Measurements from ENCODE around the gene KIF26B. TPM values are rescaled to one million over a fixed set of nuclear protein-coding genes. Genes with fewer than 3 reads are reported as not detected.

The KIF26B gene
- total and polyA plus RNA-seq, 2 experiments from 2014 or later, result 2.5 to 8.0 TPM

- H3K4me3 ChIP-seq, result no peak overlapping the region
- H3K4me1 ChIP-seq (ENCODE audit: insufficient read depth), result peaks cover 9% of the 10 kb centered on the region
- DNase-seq, result no peak
- no peaks in the 10 kb centered on the region for H3K9me3 ChIP-seq (ENCODE audit: low read depth)
- no peaks in the 10 kb centered on the region for H3K27me3 ChIP-seq (replicated peaks; ENCODE audit: insufficient read depth)
- H3K27ac ChIP-seq, result no peak overlapping the region
- in situ Hi-C loops (cut with MboI), result no loop called here
- no peaks in the 10 kb centered on the region for H3K9me2 ChIP-seq (ENCODE audit: insufficient read depth)
- H3K36me3 ChIP-seq (ENCODE audit: low read depth), result no peaks in the 10 kb centered on the region
- 73 to 81% methylated on average over 5 of the region's 5 CpGs for WGBS, 2 experiments (ENCODE audit: low coverage in 1 of 2, low lambda C conversion rate in 2 of 2, missing lambda C conversion rate in 2 of 2)
- H3K4me2 ChIP-seq (ENCODE audit: unreplicated experiment), result no peak overlapping the region
- peaks cover 6% of the 10 kb centered on the region for H3F3A ChIP-seq (ENCODE audit: insufficient read depth)
- no peak overlapping the region for H3K9ac ChIP-seq
- H4K20me1 ChIP-seq (ENCODE audit: insufficient read depth), result no peaks in the 10 kb centered on the region
- no peaks in the 10 kb centered on the region for H3K79me2 ChIP-seq (ENCODE audit: insufficient read depth)
- no peak overlapping the region for H2AFZ ChIP-seq
- TF ChIP-seq EZH2phosphoT487 (IDR thresholded peaks at IDR 0.05; ENCODE audit: insufficient read depth, low read depth) (no peak), EZH2 (IDR thresholded peaks at IDR 0.05; ENCODE audit: insufficient read depth, poor library complexity, severe bottlenecking) (no peak)
Measured at GRCh38 chr1:245678860-245679411, 524.2 kb downstream of the KIF26B start.

GRCh38 chr1:245679821-245680780, 525.3 kb downstream of the KIF26B start:
- no peak for DNase-seq
- TF ChIP-seq EZH2phosphoT487 (IDR thresholded peaks at IDR 0.05; ENCODE audit: insufficient read depth, low read depth) (no peak), EZH2 (IDR thresholded peaks at IDR 0.05; ENCODE audit: insufficient read depth, poor library complexity, severe bottlenecking) (no peak)
- no peaks in the 10 kb centered on the region for H3K9me2 ChIP-seq (ENCODE audit: insufficient read depth)
- peaks cover 5% of the 10 kb centered on the region; the same call in 1 of the 2 replicates for H3K4me1 ChIP-seq (ENCODE audit: insufficient read depth)
- H3K27me3 ChIP-seq (replicated peaks; ENCODE audit: insufficient read depth), result no peaks in the 10 kb centered on the region
- H3K79me2 ChIP-seq (ENCODE audit: insufficient read depth), result no peaks in the 10 kb centered on the region
- H3K36me3 ChIP-seq (ENCODE audit: low read depth), result no peaks in the 10 kb centered on the region
- no peaks in the 10 kb centered on the region for H4K20me1 ChIP-seq (ENCODE audit: insufficient read depth)
- H3K4me3 ChIP-seq, result no peak overlapping the region
- H2AFZ ChIP-seq, result no peak overlapping the region
- in situ Hi-C loops (cut with MboI), result no loop called here
- 82 to 83% methylated on average over 23 to 24 of the region's 24 CpGs for WGBS, 2 experiments (ENCODE audit: low coverage in 1 of 2, low lambda C conversion rate in 2 of 2, missing lambda C conversion rate in 2 of 2)
- H3K27ac ChIP-seq, result no peak overlapping the region
- H3K4me2 ChIP-seq (ENCODE audit: unreplicated experiment), result no peak overlapping the region
- no peak overlapping the region for H3K9ac ChIP-seq
- no peaks in the 10 kb centered on the region for H3K9me3 ChIP-seq (ENCODE audit: low read depth)
- peaks cover 9% of the 10 kb centered on the region; the same call in 1 of the 2 replicates for H3F3A ChIP-seq (ENCODE audit: insufficient read depth)

- Histone ChIP-seq H3F3A (ENCODE audit: insufficient read depth) (peaks cover 9% of the 10 kb centered on the region; the same call in 1 of the 2 replicates), H3K4me3 (no peak overlapping the region), H3K27ac (no peak overlapping the region), H3K79me2 (ENCODE audit: insufficient read depth) (no peaks in the 10 kb centered on the region), H4K20me1 (ENCODE audit: insufficient read depth) (no peaks in the 10 kb centered on the region), H3K4me2 (ENCODE audit: unreplicated experiment) (no peak overlapping the region), H3K9me3 (ENCODE audit: low read depth) (no peaks in the 10 kb centered on the region), H3K27me3 (replicated peaks; ENCODE audit: insufficient read depth) (no peaks in the 10 kb centered on the region), H3K9ac (no peak overlapping the region), H3K9me2 (ENCODE audit: insufficient read depth) (no peaks in the 10 kb centered on the region), H3K36me3 (ENCODE audit: low read depth) (no peaks in the 10 kb centered on the region), H3K4me1 (ENCODE audit: insufficient read depth) (no peaks in the 10 kb centered on the region), H2AFZ (no peak overlapping the region)
- in situ Hi-C loops (cut with MboI), result no loop called here
- 52 to 55% methylated on average over 21 of the region's 21 CpGs for WGBS, 2 experiments (ENCODE audit: low coverage in 1 of 2, low lambda C conversion rate in 2 of 2, missing lambda C conversion rate in 2 of 2)
- TF ChIP-seq EZH2 (IDR thresholded peaks at IDR 0.05; ENCODE audit: insufficient read depth, poor library complexity, severe bottlenecking) (no peak), EZH2phosphoT487 (IDR thresholded peaks at IDR 0.05; ENCODE audit: insufficient read depth, low read depth) (no peak)
- DNase-seq, result peak; percentile 51
Measured at GRCh38 chr1:245682638-245683628, 528.1 kb downstream of the KIF26B start.

- Histone ChIP-seq H3K4me2 (ENCODE audit: unreplicated experiment) (no peak overlapping the region), H3K27ac (no peak overlapping the region), H3K36me3 (ENCODE audit: low read depth) (no peaks in the 10 kb centered on the region), H3K79me2 (ENCODE audit: insufficient read depth) (no peaks in the 10 kb centered on the region), H3K9ac (no peak overlapping the region), H2AFZ (no peak overlapping the region), H3K9me2 (ENCODE audit: insufficient read depth) (no peaks in the 10 kb centered on the region), H3K4me1 (ENCODE audit: insufficient read depth) (no peaks in the 10 kb centered on the region), H3K9me3 (ENCODE audit: low read depth) (no peaks in the 10 kb centered on the region), H3K27me3 (replicated peaks; ENCODE audit: insufficient read depth) (no peaks in the 10 kb centered on the region), H4K20me1 (ENCODE audit: insufficient read depth) (no peaks in the 10 kb centered on the region), H3F3A (ENCODE audit: insufficient read depth) (peaks cover 9% of the 10 kb centered on the region; the same call in 1 of the 2 replicates), H3K4me3 (no peak overlapping the region)
- WGBS, 2 experiments (ENCODE audit: low coverage in 1 of 2, low lambda C conversion rate in 2 of 2, missing lambda C conversion rate in 2 of 2), result 39 to 46% methylated on average over 9 of the region's 9 CpGs
- no peak for TF ChIP-seq EZH2 (IDR thresholded peaks at IDR 0.05; ENCODE audit: insufficient read depth, poor library complexity, severe bottlenecking)
- no peak for TF ChIP-seq EZH2phosphoT487 (IDR thresholded peaks at IDR 0.05; ENCODE audit: insufficient read depth, low read depth)
- in situ Hi-C loops (cut with MboI), result no loop called here
- DNase-seq, result peak; percentile 31
Measured at GRCh38 chr1:245683676-245684075, 528.9 kb downstream of the KIF26B start.

All from GM23248 (cell line).